HEK293 (cell line): ENCODE data around the gene NEK6.

Experiments
- CTCF ChIA-PET: fragments of 350-600 bp; formaldehyde crosslinking; extraction: SDS; loops from one replicate; lab custom pipeline; 2021; ENCODE audit warnings: antibody characterized with exemption; lab: Yijun Ruan, JAX
- POLR2A ChIA-PET: fragments of 300-600 bp; formaldehyde crosslinking; extraction: SDS; loops from one replicate; lab custom pipeline; 2020; ENCODE audit warnings: antibody characterized with exemption, inconsistent platforms; lab: Yijun Ruan, JAX
- H3K27ac ChIP-seq: fragments of 200-500 bp; sonication (Bioruptor generic); 2 replicates; pipeline ENCODE4 v1.5.1; 2014; ENCODE audit warnings: low read depth, low read length, control low read depth, inconsistent platforms; ENCODE audit errors: extremely low read depth
- H3K36me3 ChIP-seq, 2 experiments: fragments of 200-500 bp in 1 of 2; sonication (Bioruptor generic) in 1 of 2; 1 replicate in 1 of 2; 2 replicates in 1 of 2; pipeline ENCODE4 v1.5.1; 2014 to 2017; ENCODE audit warnings: inconsistent platforms in 2 of 2, low read length in 2 of 2; ENCODE audit not compliant: control insufficient read depth in 2 of 2, insufficient read depth in 1 of 2
- H3K4me1 ChIP-seq: fragments of 200-500 bp; sonication (Bioruptor generic); 2 replicates; pipeline ENCODE4 v1.5.1; 2014; ENCODE audit warnings: mild to moderate bottlenecking, low read length, inconsistent platforms; ENCODE audit not compliant: control insufficient read depth, insufficient read depth
- H3K4me3 ChIP-seq: 2 replicates; pipeline ENCODE4 v1.5.1; 2011; ENCODE audit warnings: low read depth, mild to moderate bottlenecking, control low read depth, low read length, moderate library complexity
- H3K9me3 ChIP-seq: fragments of 200-500 bp; sonication (Bioruptor generic); 2 replicates; pipeline ENCODE4 v1.5.1; 2014; ENCODE audit warnings: low read depth, low read length, inconsistent platforms; ENCODE audit not compliant: control insufficient read depth, insufficient read depth
- GFI1B ChIP-seq: fragments of 450-650 bp; formaldehyde crosslinking; IDR thresholded peaks from 2 replicates; pipeline ENCODE4 v1.5.1; 2016; ENCODE audit warnings: missing biosample characterization, missing genetic modification characterization
- HOXC10 ChIP-seq: sonication (generic); formaldehyde crosslinking; IDR thresholded peaks from 2 replicates; pipeline ENCODE4 v1.8.1; 2023; ENCODE audit warnings: mild to moderate bottlenecking, missing genetic modification reagents
- KLF10 ChIP-seq: fragments of 450-650 bp; IDR thresholded peaks from 2 replicates; pipeline ENCODE4 v1.5.1; 2018; ENCODE audit warnings: missing biosample characterization, mild to moderate bottlenecking, missing genetic modification characterization
- KLF9 ChIP-seq: fragments of 450-650 bp; formaldehyde crosslinking; IDR thresholded peaks from 2 replicates; pipeline ENCODE4 v1.5.1; 2016; ENCODE audit warnings: missing biosample characterization, missing genetic modification characterization, low read depth
- RBAK ChIP-seq: fragments of 450-650 bp; formaldehyde crosslinking; IDR thresholded peaks from 2 replicates; pipeline ENCODE4 v1.5.1; 2016; ENCODE audit warnings: missing biosample characterization, missing genetic modification characterization
- SALL2 ChIP-seq: fragments of 450-650 bp; formaldehyde crosslinking; IDR thresholded peaks from 2 replicates; pipeline ENCODE4 v1.5.0; 2017; ENCODE audit warnings: missing biosample characterization, mild to moderate bottlenecking, missing genetic modification characterization, borderline replicate concordance
- YY2 ChIP-seq: fragments of 450-650 bp; formaldehyde crosslinking; IDR thresholded peaks from 2 replicates; pipeline ENCODE4 v1.5.1; 2016; ENCODE audit warnings: missing biosample characterization, missing genetic modification characterization
- ZBTB17 ChIP-seq: fragments of 450-650 bp; formaldehyde crosslinking; IDR thresholded peaks from 2 replicates; pipeline ENCODE4 v1.5.1; 2016; ENCODE audit warnings: missing biosample characterization, missing genetic modification characterization
- ZBTB48 ChIP-seq: fragments of 450-650 bp; formaldehyde crosslinking; IDR thresholded peaks from 2 replicates; pipeline ENCODE4 v1.5.1; 2016; ENCODE audit warnings: missing biosample characterization, missing genetic modification characterization
- ZBTB7A ChIP-seq: fragments of 450-650 bp; formaldehyde crosslinking; IDR thresholded peaks from 2 replicates; pipeline ENCODE4 v1.5.1; 2016; ENCODE audit warnings: low read depth, missing biosample characterization, missing genetic modification characterization
- ZNF133 ChIP-seq: fragments of 450-650 bp; formaldehyde crosslinking; IDR thresholded peaks from 2 replicates; pipeline ENCODE4 v1.5.1; 2016; ENCODE audit warnings: missing biosample characterization, missing genetic modification characterization
- ZNF138 ChIP-seq: fragments of 450-650 bp; formaldehyde crosslinking; IDR thresholded peaks from 2 replicates; pipeline ENCODE4 v1.5.1; 2016; ENCODE audit warnings: missing biosample characterization, missing genetic modification characterization, borderline replicate concordance
- ZNF146 ChIP-seq: fragments of 450-650 bp; formaldehyde crosslinking; IDR thresholded peaks from 2 replicates; pipeline ENCODE4 v1.5.1; 2016; ENCODE audit warnings: missing biosample characterization, missing genetic modification characterization
- ZNF202 ChIP-seq: fragments of 450-650 bp; formaldehyde crosslinking; IDR thresholded peaks from 2 replicates; pipeline ENCODE4 v1.5.1; 2016; ENCODE audit warnings: missing biosample characterization, missing genetic modification characterization, borderline replicate concordance
- ZNF302 ChIP-seq: fragments of 450-650 bp; formaldehyde crosslinking; IDR thresholded peaks from 2 replicates; pipeline ENCODE4 v1.5.1; 2016; ENCODE audit warnings: missing biosample characterization, missing genetic modification characterization, low read depth
- ZNF521 ChIP-seq: fragments of 450-650 bp; formaldehyde crosslinking; IDR thresholded peaks from 2 replicates; pipeline ENCODE4 v1.5.1; 2017; ENCODE audit warnings: missing biosample characterization, mild to moderate bottlenecking, missing genetic modification characterization
- ZNF549 ChIP-seq: fragments of 450-650 bp; IDR thresholded peaks from 2 replicates; pipeline ENCODE4 v1.5.1; 2018; ENCODE audit warnings: missing biosample characterization, missing genetic modification characterization, mild to moderate bottlenecking, inconsistent platforms, moderate library complexity
- ZNF558 ChIP-seq: fragments of 450-650 bp; formaldehyde crosslinking; IDR thresholded peaks from 2 replicates; pipeline ENCODE4 v1.5.1; 2016; ENCODE audit warnings: missing biosample characterization, missing genetic modification characterization
- ZNF658 ChIP-seq: fragments of 450-650 bp; formaldehyde crosslinking; IDR thresholded peaks from 2 replicates; pipeline ENCODE4; 2016; ENCODE audit warnings: missing biosample characterization, missing genetic modification characterization
- ZNF677 ChIP-seq: fragments of 450-650 bp; IDR thresholded peaks from 2 replicates; pipeline ENCODE4 v1.5.0; 2018; ENCODE audit warnings: missing biosample characterization, mild to moderate bottlenecking, missing genetic modification characterization, moderate library complexity
- ZNF701 ChIP-seq: fragments of 450-650 bp; formaldehyde crosslinking; IDR thresholded peaks from 2 replicates; pipeline ENCODE4 v1.5.1; 2016; ENCODE audit warnings: missing biosample characterization, missing genetic modification characterization
- TF ChIP-seq, protein P1 (sequence below): fragments of 450-650 bp; formaldehyde crosslinking; IDR thresholded peaks from 2 replicates; pipeline ENCODE4 v1.5.1; 2016; ENCODE audit warnings: missing biosample characterization, missing genetic modification characterization, borderline replicate concordance

NEK6 gene

DNA sequence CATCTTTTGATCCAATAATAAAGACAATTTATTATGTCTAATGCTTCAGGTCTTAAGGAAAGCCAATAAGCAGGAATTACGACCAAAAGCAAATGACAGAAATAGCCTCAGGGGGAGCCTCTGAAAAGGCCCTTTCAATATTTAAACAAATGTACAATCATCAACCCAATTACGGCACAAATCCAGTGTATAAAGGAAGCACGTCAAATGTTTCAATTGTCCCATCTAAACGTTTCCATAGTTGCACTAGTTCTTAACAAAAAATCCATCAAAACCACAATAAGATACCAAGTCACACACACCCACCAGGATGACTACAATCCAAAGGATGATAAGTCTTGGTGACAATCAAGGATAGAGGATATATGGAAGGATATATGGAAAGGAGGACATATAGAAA lies 115.6 kb downstream of the NEK6 start:
- Histone ChIP-seq H3K4me1 (peaks cover 2% of the 10 kb centered on the region; the same call in 1 of the 2 replicates), H3K36me3 (peaks cover 0 to 21% of the 10 kb centered on the region in 2 experiments; a peak in 2 of 3 replicates), H3K27ac (no peak overlapping the region), H3K9me3 (no peaks in the 10 kb centered on the region)
- ChIA-PET CTCF (no interaction called here), POLR2A (no interaction called here)
- no peak for TF ChIP-seq YY2
- no peak for TF ChIP-seq ZBTB17
- no peak for TF ChIP-seq ZBTB48 (tag by site-specific recombination)
- TF ChIP-seq ZNF133 (tag by site-specific recombination), result no peak
- no peak for TF ChIP-seq ZNF677 (tag by site-specific recombination)
- TF ChIP-seq HOXC10 (CRISPR knock-in tag), result no peak
- no peak for TF ChIP-seq ZBTB7A (tag by site-specific recombination)
- no peak for TF ChIP-seq ZNF521 (tag by site-specific recombination)
- TF ChIP-seq RBAK (tag by site-specific recombination), result no peak
- TF ChIP-seq ZNF302 (tag by site-specific recombination), result no peak
- TF ChIP-seq ZNF549 (tag by site-specific recombination), result no peak
- TF ChIP-seq, all 188 proteins: peak for 0
- H3K4me3 ChIP-seq, result no peak overlapping the region

DNA sequence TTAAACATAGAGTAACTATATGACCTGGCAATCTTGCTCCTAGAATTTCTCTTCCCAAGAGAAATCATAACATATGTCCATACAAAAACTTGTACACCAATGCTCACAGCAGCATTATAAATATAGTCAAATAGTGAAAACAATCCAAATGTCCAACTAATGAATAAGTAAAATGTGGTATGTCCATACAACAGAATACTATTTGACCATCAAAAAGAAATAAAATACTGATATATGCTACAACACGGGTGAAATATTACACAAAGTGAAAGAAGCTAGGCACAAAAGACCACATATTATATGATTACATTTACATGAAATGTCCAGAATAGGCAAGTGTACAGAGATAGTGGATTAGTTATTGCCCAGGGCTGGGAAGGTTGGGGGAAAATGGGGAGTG lies 116.1 kb downstream of the NEK6 start:
- ChIA-PET POLR2A (no interaction called here), CTCF (interaction anchor here (0.9 to 1.2 kb wide), 4 partner anchors 10 to 251 kb away, joined by 3 to 6 read pairs (median 4); no protein-coding TSS in a partner anchor)
- no peak overlapping the region for H3K4me3 ChIP-seq
- no peak overlapping the region for H3K27ac ChIP-seq
- TF ChIP-seq KLF9 (tag by site-specific recombination) (no peak), ZNF146 (tag by site-specific recombination) (peak; percentile 91)
- peaks cover 2% of the 10 kb centered on the region; the same call in 1 of the 2 replicates for H3K4me1 ChIP-seq
- H3K9me3 ChIP-seq, result no peaks in the 10 kb centered on the region
- H3K36me3 ChIP-seq, result peaks cover 0 to 21% of the 10 kb centered on the region in 2 experiments; a peak in 2 of 3 replicates

DNA sequence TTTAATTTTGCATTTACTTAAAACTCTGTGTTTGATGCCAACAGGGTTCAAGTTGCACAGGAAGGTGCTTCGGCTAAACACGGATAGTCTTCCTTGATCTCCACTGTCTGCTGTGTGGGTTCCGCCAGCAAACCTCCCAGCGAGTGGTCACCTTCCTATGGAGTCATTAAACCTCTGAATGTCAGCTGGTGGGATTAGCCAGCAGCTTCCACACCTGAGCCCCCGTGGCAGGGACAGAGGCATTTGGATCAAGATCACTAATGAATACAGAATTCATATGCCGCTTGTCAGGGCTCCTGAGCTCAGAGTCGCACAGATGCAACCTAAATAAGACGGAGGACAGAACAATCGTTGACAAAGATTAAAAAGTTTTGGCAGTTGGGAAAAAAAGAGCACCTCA lies 118.0 kb downstream of the NEK6 start:
- Histone ChIP-seq H3K4me3 (no peak overlapping the region), H3K27ac (no peak overlapping the region), H3K36me3 (peaks cover 3 to 34% of the 10 kb centered on the region in 2 experiments; a peak in 2 of 3 replicates), H3K9me3 (no peaks in the 10 kb centered on the region), H3K4me1 (peaks cover 2% of the 10 kb centered on the region; the same call in 1 of the 2 replicates)
- ChIA-PET CTCF (interaction anchor here (0.7 to 2.2 kb wide), 3 partner anchors 12 to 65 kb away, joined by 3 to 6 read pairs (median 4); no protein-coding TSS in a partner anchor), POLR2A (no interaction called here)
- no peak for TF ChIP-seq ZNF202

DNA sequence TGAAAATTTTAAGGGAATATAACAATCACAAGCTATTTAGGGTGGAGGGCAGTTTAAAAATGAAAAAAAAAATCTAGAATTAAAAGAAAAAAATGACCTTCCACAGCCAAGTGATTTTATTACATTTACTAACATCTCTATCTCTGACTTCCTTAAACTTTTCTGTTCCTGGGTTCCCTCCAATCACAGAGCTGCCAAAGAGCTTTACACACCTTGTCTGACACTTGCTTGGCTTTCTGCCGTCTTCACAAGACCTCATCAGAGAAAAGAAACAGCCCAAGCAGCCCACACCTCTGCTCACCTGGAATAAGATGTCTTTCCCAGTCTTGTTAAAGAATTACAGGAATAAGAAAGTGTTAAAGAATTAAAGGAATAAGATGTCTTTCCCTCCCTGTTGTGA lies 118.6 kb downstream of the NEK6 start:
- Histone ChIP-seq H3K27ac (no peak overlapping the region), H3K4me3 (no peak overlapping the region), H3K9me3 (no peaks in the 10 kb centered on the region), H3K36me3 (peaks cover 3 to 39% of the 10 kb centered on the region in 2 experiments; a peak in 2 of 3 replicates), H3K4me1 (peaks cover 2% of the 10 kb centered on the region; the same call in 1 of the 2 replicates)
- POLR2A ChIA-PET, result no interaction called here
- CTCF ChIA-PET, result interaction anchor here (0.6 to 2.2 kb wide), 4 partner anchors 11 to 64 kb away, joined by 3 to 6 read pairs (median 4); no protein-coding TSS in a partner anchor
- TF ChIP-seq KLF10 (tag by site-specific recombination), result no peak
- TF ChIP-seq SALL2 (tag by site-specific recombination), result no peak
- no peak for TF ChIP-seq ZNF138 (tag by site-specific recombination)
- TF ChIP-seq, protein P1, sequence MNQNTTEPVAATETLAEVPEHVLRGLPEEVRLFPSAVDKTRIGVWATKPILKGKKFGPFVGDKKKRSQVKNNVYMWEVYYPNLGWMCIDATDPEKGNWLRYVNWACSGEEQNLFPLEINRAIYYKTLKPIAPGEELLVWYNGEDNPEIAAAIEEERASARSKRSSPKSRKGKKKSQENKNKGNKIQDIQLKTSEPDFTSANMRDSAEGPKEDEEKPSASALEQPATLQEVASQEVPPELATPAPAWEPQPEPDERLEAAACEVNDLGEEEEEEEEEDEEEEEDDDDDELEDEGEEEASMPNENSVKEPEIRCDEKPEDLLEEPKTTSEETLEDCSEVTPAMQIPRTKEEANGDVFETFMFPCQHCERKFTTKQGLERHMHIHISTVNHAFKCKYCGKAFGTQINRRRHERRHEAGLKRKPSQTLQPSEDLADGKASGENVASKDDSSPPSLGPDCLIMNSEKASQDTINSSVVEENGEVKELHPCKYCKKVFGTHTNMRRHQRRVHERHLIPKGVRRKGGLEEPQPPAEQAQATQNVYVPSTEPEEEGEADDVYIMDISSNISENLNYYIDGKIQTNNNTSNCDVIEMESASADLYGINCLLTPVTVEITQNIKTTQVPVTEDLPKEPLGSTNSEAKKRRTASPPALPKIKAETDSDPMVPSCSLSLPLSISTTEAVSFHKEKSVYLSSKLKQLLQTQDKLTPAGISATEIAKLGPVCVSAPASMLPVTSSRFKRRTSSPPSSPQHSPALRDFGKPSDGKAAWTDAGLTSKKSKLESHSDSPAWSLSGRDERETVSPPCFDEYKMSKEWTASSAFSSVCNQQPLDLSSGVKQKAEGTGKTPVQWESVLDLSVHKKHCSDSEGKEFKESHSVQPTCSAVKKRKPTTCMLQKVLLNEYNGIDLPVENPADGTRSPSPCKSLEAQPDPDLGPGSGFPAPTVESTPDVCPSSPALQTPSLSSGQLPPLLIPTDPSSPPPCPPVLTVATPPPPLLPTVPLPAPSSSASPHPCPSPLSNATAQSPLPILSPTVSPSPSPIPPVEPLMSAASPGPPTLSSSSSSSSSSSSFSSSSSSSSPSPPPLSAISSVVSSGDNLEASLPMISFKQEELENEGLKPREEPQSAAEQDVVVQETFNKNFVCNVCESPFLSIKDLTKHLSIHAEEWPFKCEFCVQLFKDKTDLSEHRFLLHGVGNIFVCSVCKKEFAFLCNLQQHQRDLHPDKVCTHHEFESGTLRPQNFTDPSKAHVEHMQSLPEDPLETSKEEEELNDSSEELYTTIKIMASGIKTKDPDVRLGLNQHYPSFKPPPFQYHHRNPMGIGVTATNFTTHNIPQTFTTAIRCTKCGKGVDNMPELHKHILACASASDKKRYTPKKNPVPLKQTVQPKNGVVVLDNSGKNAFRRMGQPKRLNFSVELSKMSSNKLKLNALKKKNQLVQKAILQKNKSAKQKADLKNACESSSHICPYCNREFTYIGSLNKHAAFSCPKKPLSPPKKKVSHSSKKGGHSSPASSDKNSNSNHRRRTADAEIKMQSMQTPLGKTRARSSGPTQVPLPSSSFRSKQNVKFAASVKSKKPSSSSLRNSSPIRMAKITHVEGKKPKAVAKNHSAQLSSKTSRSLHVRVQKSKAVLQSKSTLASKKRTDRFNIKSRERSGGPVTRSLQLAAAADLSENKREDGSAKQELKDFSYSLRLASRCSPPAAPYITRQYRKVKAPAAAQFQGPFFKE, result no peak
- TF ChIP-seq ZNF558 (tag by site-specific recombination), result no peak
- no peak for TF ChIP-seq ZNF658
- no peak for TF ChIP-seq ZNF701 (tag by site-specific recombination)
- no peak for TF ChIP-seq GFI1B (tag by site-specific recombination)
